GM06990 (cell line): ENCODE measurements around the gene COL25A1.

Experiments
- DNase-seq: peaks from one replicate; pipeline ENCODE4 v3.0.0-alpha.2; 2011; ENCODE audit not compliant: insufficient read length; ENCODE audit errors: extremely low read depth
- H3K27me3 ChIP-seq: replicated peaks from 2 replicates; pipeline ENCODE4 v1.6.0; 2011; ENCODE audit warnings: low read length; ENCODE audit not compliant: control insufficient read depth, insufficient read depth
- H3K36me3 ChIP-seq: 2 replicates; pipeline ENCODE4 v1.5.1; 2011; ENCODE audit warnings: low read length; ENCODE audit not compliant: control insufficient read depth, insufficient read depth
- H3K4me3 ChIP-seq: replicated peaks from 2 replicates; pipeline ENCODE4 v1.5.1; 2011; ENCODE audit warnings: low read depth, mild to moderate bottlenecking, control low read depth, low read length
- TF ChIP-seq, protein P1 (sequence below): IDR thresholded peaks from 2 replicates; pipeline ENCODE4 v1.5.1; 2011; ENCODE audit warnings: low read length, control low read depth, mild to moderate bottlenecking, inconsistent platforms; ENCODE audit not compliant: insufficient read depth, poor library complexity, severe bottlenecking

Gene COL25A1

DNA sequence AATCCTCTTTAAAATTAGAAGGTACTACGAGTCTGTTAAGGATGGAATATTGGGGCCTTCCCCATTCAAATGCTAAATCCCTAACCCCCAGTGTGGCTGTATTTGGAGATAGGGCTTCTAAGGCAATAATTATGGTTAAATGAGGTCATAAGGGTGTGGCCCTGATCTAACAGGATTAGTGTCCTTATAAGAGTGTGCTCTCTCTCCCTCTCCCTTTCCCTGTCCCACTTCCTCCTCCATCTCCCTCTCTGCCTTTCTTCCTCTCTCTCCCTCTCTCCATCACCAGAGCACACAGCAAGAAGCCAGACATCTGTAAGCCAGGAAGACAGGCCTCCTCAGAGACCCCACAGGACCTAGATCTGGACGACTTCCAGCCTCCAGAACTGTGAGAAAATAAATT lies 116.9 kb downstream of the COL25A1 start:
- TF ChIP-seq, protein P1, sequence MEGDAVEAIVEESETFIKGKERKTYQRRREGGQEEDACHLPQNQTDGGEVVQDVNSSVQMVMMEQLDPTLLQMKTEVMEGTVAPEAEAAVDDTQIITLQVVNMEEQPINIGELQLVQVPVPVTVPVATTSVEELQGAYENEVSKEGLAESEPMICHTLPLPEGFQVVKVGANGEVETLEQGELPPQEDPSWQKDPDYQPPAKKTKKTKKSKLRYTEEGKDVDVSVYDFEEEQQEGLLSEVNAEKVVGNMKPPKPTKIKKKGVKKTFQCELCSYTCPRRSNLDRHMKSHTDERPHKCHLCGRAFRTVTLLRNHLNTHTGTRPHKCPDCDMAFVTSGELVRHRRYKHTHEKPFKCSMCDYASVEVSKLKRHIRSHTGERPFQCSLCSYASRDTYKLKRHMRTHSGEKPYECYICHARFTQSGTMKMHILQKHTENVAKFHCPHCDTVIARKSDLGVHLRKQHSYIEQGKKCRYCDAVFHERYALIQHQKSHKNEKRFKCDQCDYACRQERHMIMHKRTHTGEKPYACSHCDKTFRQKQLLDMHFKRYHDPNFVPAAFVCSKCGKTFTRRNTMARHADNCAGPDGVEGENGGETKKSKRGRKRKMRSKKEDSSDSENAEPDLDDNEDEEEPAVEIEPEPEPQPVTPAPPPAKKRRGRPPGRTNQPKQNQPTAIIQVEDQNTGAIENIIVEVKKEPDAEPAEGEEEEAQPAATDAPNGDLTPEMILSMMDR, result no peak
- H3K27me3 ChIP-seq, result no peaks in the 10 kb centered on the region
- H3K4me3 ChIP-seq, result no peak overlapping the region
- no peaks in the 10 kb centered on the region for H3K36me3 ChIP-seq
- DNase-seq, result no peak

- TF ChIP-seq, protein P1, result no peak
- no peak for DNase-seq
- H3K4me3 ChIP-seq, result no peak overlapping the region
- H3K27me3 ChIP-seq, result no peaks in the 10 kb centered on the region
- no peaks in the 10 kb centered on the region for H3K36me3 ChIP-seq
Measured at GRCh38 chr4:109184491-109184961, 117.9 kb downstream of the COL25A1 start.

DNA sequence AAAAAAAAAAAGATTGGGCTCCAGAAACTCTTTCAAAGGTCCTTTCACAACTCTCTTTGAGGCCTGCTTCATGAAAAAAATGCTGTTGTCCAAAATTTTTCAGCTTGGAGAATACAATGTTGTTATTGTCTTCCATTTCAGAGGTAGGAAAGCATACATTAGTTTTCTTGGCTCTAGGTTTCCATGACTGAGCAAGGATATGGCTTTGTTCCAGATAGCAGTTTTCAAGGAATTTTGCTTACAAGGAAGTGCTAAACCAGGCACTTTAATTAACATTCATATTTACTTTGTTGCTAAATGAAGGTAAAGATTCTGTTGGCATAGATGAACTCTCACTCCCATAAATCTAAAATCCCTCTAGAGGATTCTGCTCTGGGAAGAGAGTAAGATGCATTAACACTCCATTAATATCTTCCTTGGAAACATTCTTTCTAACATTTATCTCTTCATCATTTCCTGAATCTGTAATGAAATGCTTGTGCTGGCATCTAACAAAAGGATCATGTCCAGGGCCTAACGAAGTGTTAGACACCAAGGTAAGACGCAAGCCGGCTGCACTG lies 118.4 kb downstream of the COL25A1 start:
- H3K27me3 ChIP-seq, result no peaks in the 10 kb centered on the region
- no peak overlapping the region for H3K4me3 ChIP-seq
- TF ChIP-seq, protein P1, result no peak
- no peak for DNase-seq
- H3K36me3 ChIP-seq, result no peaks in the 10 kb centered on the region

DNA sequence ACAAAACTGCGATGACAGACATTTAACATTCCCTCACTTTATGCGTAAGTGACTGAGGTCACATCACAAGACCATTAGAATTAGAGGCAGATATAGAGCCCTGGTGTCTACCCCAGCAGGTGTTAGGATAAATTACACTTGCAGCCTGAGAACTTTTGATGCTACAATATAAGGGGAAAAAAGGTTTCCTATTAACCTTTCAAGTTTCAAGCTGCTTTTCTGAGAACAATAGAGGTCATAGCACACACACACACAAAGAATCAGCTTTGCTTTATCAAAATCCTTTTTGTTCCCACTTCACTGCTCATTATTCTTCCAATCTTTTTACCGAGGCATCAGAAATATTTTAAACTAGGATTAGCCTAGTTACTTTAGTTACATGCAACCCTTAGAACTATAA lies 119.8 kb downstream of the COL25A1 start:
- Histone ChIP-seq H3K27me3 (no peaks in the 10 kb centered on the region), H3K36me3 (no peaks in the 10 kb centered on the region), H3K4me3 (no peak overlapping the region)
- DNase-seq, result no peak
- TF ChIP-seq, protein P1, result no peak

DNA sequence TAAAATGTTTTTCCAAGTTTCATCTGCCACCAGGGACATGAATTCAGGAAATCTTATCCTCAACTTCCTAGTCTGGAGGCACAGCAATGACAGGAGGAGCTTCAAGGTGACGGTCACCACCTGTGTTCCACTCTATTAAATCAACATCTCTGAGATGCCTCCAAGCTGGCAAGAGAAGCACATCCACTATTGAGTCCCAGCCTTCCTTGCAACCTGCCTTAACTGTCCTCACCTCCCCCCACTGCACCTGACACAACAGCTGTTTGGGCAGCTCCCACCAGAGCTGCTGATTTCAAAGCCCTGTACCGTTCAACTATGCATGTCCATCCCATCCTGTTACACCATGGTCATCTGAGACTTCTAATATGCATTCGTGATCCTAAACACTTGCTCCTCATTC lies 123.4 kb downstream of the COL25A1 start:
- TF ChIP-seq, protein P1, result no peak
- Histone ChIP-seq H3K27me3 (no peaks in the 10 kb centered on the region), H3K36me3 (no peaks in the 10 kb centered on the region), H3K4me3 (no peak overlapping the region)
- no peak for DNase-seq

- TF ChIP-seq, protein P1, result no peak
- no peak overlapping the region for H3K4me3 ChIP-seq
- no peak for DNase-seq
- no peaks in the 10 kb centered on the region for H3K27me3 ChIP-seq
- H3K36me3 ChIP-seq, result no peaks in the 10 kb centered on the region
Measured at GRCh38 chr4:109177096-109177810, 125.2 kb downstream of the COL25A1 start.
